Breast epithelium (tissue), 3 donors: ENCODE results near the gene GAL.

Experiments
- CTCF ChIP-seq, 3 donors: fragments of 450-650 bp; IDR thresholded peaks; one replicate each; pipeline ENCODE4 v1.5.1; 2016 to 2017; ENCODE audit warnings: antibody characterized with exemption in 3 of 3, mild to moderate bottlenecking in 3 of 3, moderate library complexity in 3 of 3
- POLR2A ChIP-seq: fragments of 450-650 bp; IDR thresholded peaks from one replicate; pipeline ENCODE4 v1.6.1; 2016; ENCODE audit warnings: antibody characterized with exemption, mild to moderate bottlenecking, moderate library complexity
- POLR2AphosphoS5 ChIP-seq, 3 donors: sonication (generic); formaldehyde crosslinking; IDR thresholded peaks; one replicate each; pipeline ENCODE4 v1.6.1; 2017; ENCODE audit warnings: antibody characterized with exemption in 3 of 3

DNA sequence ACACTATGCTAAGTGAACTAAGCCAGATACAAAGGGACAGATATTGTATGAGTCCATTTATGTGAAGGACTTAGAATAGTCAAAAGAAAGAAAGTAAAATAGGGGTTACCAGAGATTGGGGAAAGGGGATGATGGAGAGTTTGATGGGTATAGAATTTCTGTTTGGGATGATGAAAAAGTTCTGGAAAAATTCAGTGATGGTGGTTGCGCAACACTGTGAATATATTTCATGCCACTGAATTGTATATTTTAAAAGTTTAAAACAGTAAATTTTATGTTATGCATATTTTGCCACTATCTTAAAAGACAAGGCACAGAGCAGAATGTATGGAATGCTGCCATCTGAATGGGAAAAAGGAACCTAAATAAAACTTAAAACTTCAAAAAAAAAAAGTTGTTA lies 37.8 kb downstream of the GAL start:
- TF ChIP-seq CTCF (IDR thresholded peaks at IDR 0.05) (no peak), POLR2A (no peak), POLR2AphosphoS5 (IDR thresholded peaks at IDR 0.05) (no peak)
